Measurements from ENCODE around the gene TNFRSF12A. TPM values are rescaled to one million over a fixed set of nuclear protein-coding genes. Genes with fewer than 3 reads are reported as not detected.

Gene TNFRSF12A
- total and polyA plus RNA-seq, 9 of the 15 experiments (the other 6 are each of a cell fraction or from before 2014, with no cell fraction given), result 0.41 to 61.8 (median 26.5) TPM

- H3K4me3 ChIP-seq, result no peak within 1 kb of the TSS
- no peak for FAIRE-seq
- no peaks in the 10 kb centered on the region for H3K9me1 ChIP-seq (ENCODE audit: control insufficient read depth, insufficient read depth, low read length)
- ChIA-PET CTCF (ENCODE audit: low intra/inter-chr PET ratio) (no interaction called here), POLR2A (no interaction called here)
- DNase-seq (ENCODE audit: extremely low read depth in 1 of 4, low spot score in 3 of 4), result peak in 1 of 4 experiments; percentile 16
- BruUV-seq (replicated peaks), result no TSS peak
- 3% methylated on average over 13 of the region's 44 CpGs for WGBS (ENCODE audit: insufficient coverage, low coverage, missing lambda C conversion rate)
- ATAC-seq, result no peak
- TF ChIP-seq EZH2 (IDR thresholded peaks at IDR 0.05; ENCODE audit: borderline replicate concordance, low read depth, low read length) (peak; percentile 90; the same call in 1 of the 2 replicates), ERF (CRISPR knock-in tag; IDR thresholded peaks at IDR 0.05) (no peak), BCL6 (CRISPR knock-in tag; IDR thresholded peaks at IDR 0.05) (no peak), PREB (CRISPR knock-in tag; IDR thresholded peaks at IDR 0.05) (no peak), EHMT2 (IDR thresholded peaks at IDR 0.05) (no peak), CEBPZ (IDR thresholded peaks at IDR 0.05; ENCODE audit: borderline replicate concordance, low read depth, low read length) (no peak)
- peaks cover 0 to 16% of the 10 kb centered on the region in 2 experiments; a peak in 3 of 5 replicates for H3K4me1 ChIP-seq (replicated peaks in 1 of 2; ENCODE audit: control insufficient read depth in 2 of 2, insufficient read depth in 2 of 2, low read length in 2 of 2)
- H3K27me3 ChIP-seq (ENCODE audit: control insufficient read depth in 2 of 2, insufficient read depth in 2 of 2, low read length in 2 of 2), result peaks cover 58 to 77% of the 10 kb centered on the region in 2 experiments
- H4K20me1 ChIP-seq (replicated peaks; ENCODE audit: control insufficient read depth, insufficient read depth, low read length), result peaks cover 8% of the 10 kb centered on the region
- in situ Hi-C loops (cut with MboI), result no loop called here
- intact Hi-C loops (cut with micrococcal nuclease), result no loop called here
- H3K27ac ChIP-seq (ENCODE audit: extremely low read depth, low read depth, low read length), result no peak within 1 kb of the TSS
- no peaks in the 10 kb centered on the region for H3K79me2 ChIP-seq (ENCODE audit: control insufficient read depth, insufficient read depth, low read length)
- H3K9me3 ChIP-seq (replicated peaks; ENCODE audit: control insufficient read depth, insufficient read depth, low read depth, low read length), result no peaks in the 10 kb centered on the region
- H3K4me2 ChIP-seq (ENCODE audit: insufficient read depth, low read length), result no peak within 1 kb of the TSS
- H3K36me3 ChIP-seq (ENCODE audit: control insufficient read depth, insufficient read depth, low read length), result no peaks in the 10 kb centered on the region
- peak within 1 kb of the TSS in 1 of 2 experiments; percentile 71; a peak in 2 of 4 replicates for H3K9ac ChIP-seq (ENCODE audit: insufficient read depth in 1 of 2, low read depth in 2 of 2, low read length in 2 of 2)
- H2AFZ ChIP-seq (ENCODE audit: low read depth, low read length), result no peak within 1 kb of the TSS
These were observed 16.7 kb downstream of the TNFRSF12A start, which contains the start of gene BICDL2 for GRCh38 chr16:3036726-3037315. Gene BICDL2, minus strand, starts transcription at chr16:3036944. Its CDS starts 1,448 bp downstream, at chr16:3035496.

All from K562 (cell line).